Smooth muscle cell (in vitro differentiated cells): ENCODE measurements around the gene KRTAP9-8. TPM values are rescaled to one million over a fixed set of nuclear protein-coding genes. Genes with fewer than 3 reads are reported as not detected.

Experiments used
- DNase-seq: peaks from one replicate; lab custom pipeline; 2025; ENCODE audit not compliant: unreplicated experiment; lab: John Stamatoyannopoulos, UW
- H2AFZ ChIP-seq: fragments of 200-600 bp; sonication (generic); 2 replicates; pipeline ENCODE4 v1.6.0; 2016; ENCODE audit warnings: antibody characterized with exemption, low read depth, mild to moderate bottlenecking
- H3F3A ChIP-seq: fragments of 200-600 bp; sonication (generic); 2 replicates; pipeline ENCODE4 v1.6.0; 2017; ENCODE audit warnings: antibody characterized with exemption, low read depth
- H3K27ac ChIP-seq: fragments of 200-600 bp; sonication (generic); 2 replicates; pipeline ENCODE4 v1.5.1; 2016; ENCODE audit warnings: low read depth, mild to moderate bottlenecking
- H3K27me3 ChIP-seq: fragments of 200-600 bp; sonication (generic); 2 replicates; pipeline ENCODE4 v1.6.1; 2016; ENCODE audit warnings: low read depth, mild to moderate bottlenecking
- H3K36me3 ChIP-seq: fragments of 200-600 bp; sonication (generic); 2 replicates; pipeline ENCODE4 v1.5.1; 2016; ENCODE audit warnings: low read depth
- H3K4me1 ChIP-seq: fragments of 200-600 bp; sonication (generic); 2 replicates; pipeline ENCODE4 v1.5.1; 2016; ENCODE audit warnings: low read depth
- H3K4me2 ChIP-seq: fragments of 200-600 bp; sonication (generic); 2 replicates; pipeline ENCODE4 v1.6.0; 2016; ENCODE audit warnings: mild to moderate bottlenecking
- H3K4me3 ChIP-seq: fragments of 200-600 bp; sonication (generic); 2 replicates; pipeline ENCODE4 v1.5.1; 2016; ENCODE audit warnings: mild to moderate bottlenecking
- H3K79me2 ChIP-seq: fragments of 200-600 bp; sonication (generic); 2 replicates; pipeline ENCODE4 v1.6.0; 2016; ENCODE audit warnings: low read depth, mild to moderate bottlenecking
- H3K9ac ChIP-seq: fragments of 200-600 bp; sonication (generic); 2 replicates; pipeline ENCODE4 v1.6.0; 2016; ENCODE audit warnings: low read depth
- H3K9me3 ChIP-seq: fragments of 200-600 bp; sonication (generic); replicated peaks from 2 replicates; pipeline ENCODE4 v1.5.1; 2016; ENCODE audit warnings: low read depth
- H4K20me1 ChIP-seq: fragments of 200-600 bp; sonication (generic); 2 replicates; pipeline ENCODE4 v1.6.0; 2016; ENCODE audit warnings: low read depth
- WGBS: methylation state at CpG from one replicate; pipeline ENCODE4 v1.1.7; 2016; ENCODE audit warnings: low lambda C conversion rate; 5-methylcytosine and 5-hydroxymethylcytosine counted together
- polyA plus RNA-seq: library from polyadenylated mRNA; unstranded; fragments of >200 nt; fragmentation: Nextera tagmentation; extraction: Ambion mirVana; gene quantifications from 2 replicates; pipeline ENCODE4 v1.2.1, GENCODE V29; 2016
- total RNA-seq: library from RNA; depleted of rRNA; stranded (reverse); fragments of >200 nt; gene quantifications from 2 replicates; pipeline ENCODE4 v1.2.3, GENCODE V29; 2014
- TF ChIP-seq, protein P1 (sequence below): fragments of 200-600 bp; sonication (generic); IDR thresholded peaks from 2 replicates; pipeline ENCODE4 v1.5.1; 2017; ENCODE audit warnings: borderline replicate concordance, mild to moderate bottlenecking, antibody characterized with exemption; ENCODE audit not compliant: insufficient read depth, poor library complexity, severe bottlenecking

Gene KRTAP9-8
- total and polyA plus RNA-seq, 2 experiments from 2014 or later, result not detected

DNA sequence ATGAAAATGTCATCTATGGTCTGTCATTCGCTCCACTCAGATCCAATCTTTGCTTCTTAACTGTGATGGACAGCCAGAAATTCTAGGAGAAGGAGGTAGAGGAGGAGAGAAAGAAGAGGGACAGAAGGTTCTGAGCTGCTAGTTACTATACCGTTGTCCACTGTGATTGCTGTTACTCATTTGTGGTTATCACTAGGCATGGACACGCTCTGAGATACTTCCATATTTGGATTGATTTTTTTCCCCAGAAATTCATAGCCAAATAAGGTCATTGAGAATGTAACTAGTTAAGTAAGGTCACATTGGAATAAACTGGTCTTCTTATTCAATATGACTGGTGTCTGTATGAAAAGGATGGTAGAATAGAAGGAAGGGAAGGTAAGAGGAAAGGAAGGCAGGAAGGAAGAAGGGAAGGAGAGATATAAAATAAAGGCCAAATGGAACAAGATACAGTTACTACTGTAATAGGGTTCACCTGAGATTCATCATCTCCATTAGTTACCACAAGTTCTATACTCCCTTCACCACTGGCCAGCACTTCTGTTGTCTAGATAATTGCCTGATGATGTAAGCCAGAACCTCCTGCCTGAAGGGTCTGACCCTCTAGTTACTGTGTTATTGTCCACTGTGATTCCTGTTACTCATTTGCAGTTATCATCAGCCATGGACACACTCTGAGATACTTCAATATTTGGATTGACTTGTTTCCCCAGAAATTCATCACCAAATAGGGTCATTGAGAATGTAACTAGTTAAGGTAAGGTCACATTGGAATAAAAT lies 40.6 kb downstream of the KRTAP9-8 start:
- no peak overlapping the region for H2AFZ ChIP-seq
- no peaks in the 10 kb centered on the region for H3F3A ChIP-seq
- TF ChIP-seq, protein P1, sequence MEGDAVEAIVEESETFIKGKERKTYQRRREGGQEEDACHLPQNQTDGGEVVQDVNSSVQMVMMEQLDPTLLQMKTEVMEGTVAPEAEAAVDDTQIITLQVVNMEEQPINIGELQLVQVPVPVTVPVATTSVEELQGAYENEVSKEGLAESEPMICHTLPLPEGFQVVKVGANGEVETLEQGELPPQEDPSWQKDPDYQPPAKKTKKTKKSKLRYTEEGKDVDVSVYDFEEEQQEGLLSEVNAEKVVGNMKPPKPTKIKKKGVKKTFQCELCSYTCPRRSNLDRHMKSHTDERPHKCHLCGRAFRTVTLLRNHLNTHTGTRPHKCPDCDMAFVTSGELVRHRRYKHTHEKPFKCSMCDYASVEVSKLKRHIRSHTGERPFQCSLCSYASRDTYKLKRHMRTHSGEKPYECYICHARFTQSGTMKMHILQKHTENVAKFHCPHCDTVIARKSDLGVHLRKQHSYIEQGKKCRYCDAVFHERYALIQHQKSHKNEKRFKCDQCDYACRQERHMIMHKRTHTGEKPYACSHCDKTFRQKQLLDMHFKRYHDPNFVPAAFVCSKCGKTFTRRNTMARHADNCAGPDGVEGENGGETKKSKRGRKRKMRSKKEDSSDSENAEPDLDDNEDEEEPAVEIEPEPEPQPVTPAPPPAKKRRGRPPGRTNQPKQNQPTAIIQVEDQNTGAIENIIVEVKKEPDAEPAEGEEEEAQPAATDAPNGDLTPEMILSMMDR, result no peak
- H3K27ac ChIP-seq, result no peak overlapping the region
- H3K27me3 ChIP-seq, result peaks cover 7% of the 10 kb centered on the region
- DNase-seq, result no peak
- no peaks in the 10 kb centered on the region for H3K79me2 ChIP-seq
- H3K9ac ChIP-seq, result no peak overlapping the region
- no peaks in the 10 kb centered on the region for H4K20me1 ChIP-seq
- 86% methylated on average over 3 of the region's 3 CpGs for WGBS
- H3K4me2 ChIP-seq, result no peak overlapping the region
- H3K4me1 ChIP-seq, result no peaks in the 10 kb centered on the region
- H3K4me3 ChIP-seq, result no peak overlapping the region
- H3K36me3 ChIP-seq, result no peaks in the 10 kb centered on the region
- no peaks in the 10 kb centered on the region for H3K9me3 ChIP-seq

GRCh38 chr17:41284043-41284442 lies 46.2 kb downstream of the KRTAP9-8 start:
- H2AFZ ChIP-seq, result no peak overlapping the region
- H3F3A ChIP-seq, result no peaks in the 10 kb centered on the region
- H3K4me1 ChIP-seq, result no peaks in the 10 kb centered on the region
- H3K4me3 ChIP-seq, result no peak overlapping the region
- DNase-seq, result no peak
- H3K4me2 ChIP-seq, result no peak overlapping the region
- no peak overlapping the region for H3K27ac ChIP-seq
- no peaks in the 10 kb centered on the region for H3K9me3 ChIP-seq
- TF ChIP-seq, protein P1, result no peak
- H3K9ac ChIP-seq, result no peak overlapping the region
- H3K27me3 ChIP-seq, result no peaks in the 10 kb centered on the region
- no peaks in the 10 kb centered on the region for H3K36me3 ChIP-seq
- no peaks in the 10 kb centered on the region for H3K79me2 ChIP-seq
- 47% methylated on average over 3 of the region's 3 CpGs for WGBS
- no peaks in the 10 kb centered on the region for H4K20me1 ChIP-seq

GRCh38 chr17:41284546-41284945 lies 46.7 kb downstream of the KRTAP9-8 start:
- Histone ChIP-seq H3K4me2 (no peak overlapping the region), H3K27me3 (no peaks in the 10 kb centered on the region), H3K79me2 (no peaks in the 10 kb centered on the region), H3K9me3 (no peaks in the 10 kb centered on the region), H4K20me1 (no peaks in the 10 kb centered on the region), H2AFZ (no peak overlapping the region), H3K4me3 (no peak overlapping the region), H3K27ac (no peak overlapping the region), H3F3A (no peaks in the 10 kb centered on the region), H3K36me3 (no peaks in the 10 kb centered on the region), H3K4me1 (no peaks in the 10 kb centered on the region), H3K9ac (no peak overlapping the region)
- TF ChIP-seq, protein P1, result no peak
- DNase-seq, result no peak
- 75% methylated on average over 2 of the region's 2 CpGs for WGBS

- Histone ChIP-seq H3K9ac (no peak overlapping the region), H3K4me1 (no peaks in the 10 kb centered on the region), H3K9me3 (no peaks in the 10 kb centered on the region), H2AFZ (no peak overlapping the region), H3F3A (no peaks in the 10 kb centered on the region), H3K27ac (no peak overlapping the region), H4K20me1 (no peaks in the 10 kb centered on the region), H3K79me2 (no peaks in the 10 kb centered on the region), H3K36me3 (no peaks in the 10 kb centered on the region), H3K27me3 (no peaks in the 10 kb centered on the region), H3K4me3 (no peak overlapping the region), H3K4me2 (no peak overlapping the region)
- WGBS, result 93% methylated on average over 3 of the region's 3 CpGs
- no peak for DNase-seq
- TF ChIP-seq, protein P1, result no peak
These were observed 49.3 kb downstream of the KRTAP9-8 start for GRCh38 chr17:41287050-41287449.
